Colonic mucosa (tissue), 4 donors: ENCODE measurements around the gene CAPN9. TPM values are rescaled to one million over a fixed set of nuclear protein-coding genes. Genes with fewer than 3 reads are reported as not detected.

Experiments
- DNase-seq: peaks from one replicate; pipeline ENCODE4 v3.0.0-alpha.2; 2020
- H3K27ac ChIP-seq: fragments of 200-600 bp; one replicate; pipeline ENCODE4 v1.8.0; 2021
- H3K27me3 ChIP-seq: fragments of 200-600 bp; one replicate; pipeline ENCODE4 v1.8.0; 2021
- H3K36me3 ChIP-seq: fragments of 200-600 bp; one replicate; pipeline ENCODE4 v1.8.0; 2021
- H3K4me1 ChIP-seq: fragments of 200-600 bp; one replicate; pipeline ENCODE4 v1.8.0; 2021; ENCODE audit warnings: mild to moderate bottlenecking
- H3K4me3 ChIP-seq: fragments of 200-600 bp; one replicate; pipeline ENCODE4 v1.8.0; 2021
- H3K9ac ChIP-seq, 2 donors: one replicate each; pipeline ENCODE4 v1.7.0; 2013; ENCODE audit warnings: control low read depth in 2 of 2, low read depth in 2 of 2, low read length in 2 of 2
- H3K9me3 ChIP-seq: fragments of 200-600 bp; one replicate; pipeline ENCODE4 v1.8.0; 2021
- intact Hi-C: fragments of 100-400 bp; cut with DNase I; formaldehyde crosslinking; loops from one replicate; pipeline ENCODE4 v1.14.1; 2022
- total RNA-seq, 2 donors: library from RNA; stranded (reverse); fragmentation: NEBNext Ultra II Directional in 1 of 2; extraction: Animal tissue kit (Norgen Biotek cat#: 25700) in 1 of 2; gene quantifications; one replicate each; pipeline ENCODE4 v1.2.1, GENCODE V29; 2021
- TF ChIP-seq, protein P1 (sequence below): fragments of 200-600 bp; IDR thresholded peaks from one replicate; pipeline ENCODE4 v1.8.0; 2022; ENCODE audit warnings: antibody characterized with exemption, mild to moderate bottlenecking
- donor health status: healthy.
- donor health status: DM: no; HTN: no; CAD: no.
- donor health status: DM: no; HTN: no; CAD: no.

Gene CAPN9
- total RNA-seq, 2 donors from 2014 or later, result 14.3 to 36.3 TPM

DNA sequence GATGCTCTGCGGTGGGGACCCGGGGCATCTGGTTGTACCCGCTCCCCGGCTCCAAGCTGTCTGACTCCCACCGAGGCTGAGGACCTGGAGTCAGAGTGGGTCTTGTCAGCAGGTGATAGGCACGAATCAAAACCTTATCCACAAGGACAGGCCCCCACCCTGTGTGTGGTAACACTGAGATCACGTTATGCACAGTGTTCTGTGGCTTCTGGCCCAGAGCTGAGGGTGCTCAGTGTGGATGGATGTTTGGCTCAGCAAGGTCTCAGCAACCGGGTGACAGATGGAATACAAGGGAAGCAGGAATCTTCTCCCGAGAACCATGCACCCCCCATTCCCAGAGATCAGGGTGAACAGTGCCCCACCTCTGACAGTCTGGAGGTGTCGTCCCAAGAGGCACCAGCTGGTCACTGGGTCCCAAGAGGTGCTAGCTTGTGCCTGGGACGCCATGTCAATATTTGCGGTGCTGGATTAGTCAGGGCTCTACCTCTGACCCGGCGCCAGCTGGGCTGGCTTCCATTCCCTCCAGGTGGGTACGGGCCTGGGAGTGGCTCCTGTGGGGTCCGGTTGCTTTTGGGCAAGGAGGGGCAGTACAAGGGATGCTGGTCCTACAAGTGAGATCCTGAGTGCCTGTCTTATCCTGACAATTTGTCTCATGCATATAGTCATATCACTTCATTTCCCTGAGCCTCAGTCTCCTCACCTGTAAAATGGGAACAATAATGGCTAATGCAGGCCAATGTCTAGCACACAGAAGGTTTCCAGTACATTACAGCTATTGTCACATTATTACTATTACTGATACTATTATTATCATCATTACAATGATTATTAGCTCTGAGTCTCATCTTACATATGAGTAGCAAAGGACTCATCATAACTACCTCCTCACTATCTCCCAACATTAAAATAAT, 957 bp downstream of the CAPN9 start:
- no peaks in the 10 kb centered on the region for H3K36me3 ChIP-seq
- H3K9me3 ChIP-seq, result no peaks in the 10 kb centered on the region
- H3K9ac ChIP-seq, result peak overlapping the region; percentile 53 to 82
- H3K27me3 ChIP-seq, result no peaks in the 10 kb centered on the region
- peak overlapping the region; percentile 22 for H3K4me3 ChIP-seq
- intact Hi-C loops, result no loop called here
- TF ChIP-seq, protein P1, sequence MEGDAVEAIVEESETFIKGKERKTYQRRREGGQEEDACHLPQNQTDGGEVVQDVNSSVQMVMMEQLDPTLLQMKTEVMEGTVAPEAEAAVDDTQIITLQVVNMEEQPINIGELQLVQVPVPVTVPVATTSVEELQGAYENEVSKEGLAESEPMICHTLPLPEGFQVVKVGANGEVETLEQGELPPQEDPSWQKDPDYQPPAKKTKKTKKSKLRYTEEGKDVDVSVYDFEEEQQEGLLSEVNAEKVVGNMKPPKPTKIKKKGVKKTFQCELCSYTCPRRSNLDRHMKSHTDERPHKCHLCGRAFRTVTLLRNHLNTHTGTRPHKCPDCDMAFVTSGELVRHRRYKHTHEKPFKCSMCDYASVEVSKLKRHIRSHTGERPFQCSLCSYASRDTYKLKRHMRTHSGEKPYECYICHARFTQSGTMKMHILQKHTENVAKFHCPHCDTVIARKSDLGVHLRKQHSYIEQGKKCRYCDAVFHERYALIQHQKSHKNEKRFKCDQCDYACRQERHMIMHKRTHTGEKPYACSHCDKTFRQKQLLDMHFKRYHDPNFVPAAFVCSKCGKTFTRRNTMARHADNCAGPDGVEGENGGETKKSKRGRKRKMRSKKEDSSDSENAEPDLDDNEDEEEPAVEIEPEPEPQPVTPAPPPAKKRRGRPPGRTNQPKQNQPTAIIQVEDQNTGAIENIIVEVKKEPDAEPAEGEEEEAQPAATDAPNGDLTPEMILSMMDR, result no peak
- H3K4me1 ChIP-seq, result peaks cover 4% of the 10 kb centered on the region
- DNase-seq, result peak; percentile 35
- peak overlapping the region; percentile 41 for H3K27ac ChIP-seq

DNA sequence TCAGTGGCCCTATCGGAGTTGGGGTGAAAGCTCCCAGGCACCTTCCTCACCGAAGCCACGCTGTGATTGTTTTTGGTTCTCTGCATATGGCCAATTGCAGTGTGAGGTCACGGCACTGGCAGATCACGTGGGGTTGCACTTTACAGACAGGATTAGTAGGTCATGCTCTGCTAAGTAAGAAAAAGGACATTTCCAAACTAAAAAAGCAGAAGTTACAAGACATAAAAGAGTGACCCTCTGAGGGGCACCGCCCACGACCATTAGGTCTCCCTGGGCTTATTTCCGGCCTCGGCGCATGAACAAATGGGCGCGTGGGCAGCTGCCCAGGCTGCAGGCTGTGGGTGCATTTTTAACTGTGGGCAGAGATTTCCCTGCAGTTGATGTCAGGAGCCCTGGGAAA, 2.0 kb downstream of the CAPN9 start:
- Histone ChIP-seq H3K36me3 (no peaks in the 10 kb centered on the region), H3K9me3 (no peaks in the 10 kb centered on the region), H3K4me3 (no peak overlapping the region), H3K4me1 (peaks cover 8% of the 10 kb centered on the region), H3K27ac (peak overlapping the region; percentile 28), H3K9ac (peak overlapping the region in 1 of 2 donors; percentile 76), H3K27me3 (no peaks in the 10 kb centered on the region)
- intact Hi-C loops, result no loop called here
- no peak for DNase-seq
- TF ChIP-seq, protein P1, result no peak

DNA sequence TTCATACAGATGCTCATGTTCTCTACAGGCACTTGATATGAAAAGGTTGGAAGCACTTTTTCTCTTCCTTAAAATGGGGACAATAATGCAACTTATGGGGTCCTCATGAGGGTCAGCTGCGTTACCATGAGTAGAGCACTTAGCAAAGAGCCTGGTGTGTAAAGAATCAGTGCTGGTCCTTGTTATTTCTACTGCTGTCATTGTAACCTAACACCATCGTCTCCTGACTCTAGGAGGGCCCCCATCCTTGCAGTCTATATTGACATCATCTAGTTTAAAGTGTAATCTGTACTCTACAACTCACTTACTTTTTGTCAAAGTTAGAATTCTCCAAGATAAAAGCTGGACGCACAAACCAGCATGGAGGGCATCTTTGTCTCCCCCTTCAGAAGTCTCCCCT, 2.4 kb downstream of the CAPN9 start:
- Histone ChIP-seq H3K27me3 (no peaks in the 10 kb centered on the region), H3K9me3 (no peaks in the 10 kb centered on the region), H3K9ac (peak overlapping the region in 1 of 2 donors; percentile 76), H3K36me3 (no peaks in the 10 kb centered on the region), H3K4me1 (peaks cover 8% of the 10 kb centered on the region), H3K4me3 (no peak overlapping the region), H3K27ac (peak overlapping the region; percentile 28)
- intact Hi-C loops, result no loop called here
- TF ChIP-seq, protein P1, result no peak
- no peak for DNase-seq

DNA sequence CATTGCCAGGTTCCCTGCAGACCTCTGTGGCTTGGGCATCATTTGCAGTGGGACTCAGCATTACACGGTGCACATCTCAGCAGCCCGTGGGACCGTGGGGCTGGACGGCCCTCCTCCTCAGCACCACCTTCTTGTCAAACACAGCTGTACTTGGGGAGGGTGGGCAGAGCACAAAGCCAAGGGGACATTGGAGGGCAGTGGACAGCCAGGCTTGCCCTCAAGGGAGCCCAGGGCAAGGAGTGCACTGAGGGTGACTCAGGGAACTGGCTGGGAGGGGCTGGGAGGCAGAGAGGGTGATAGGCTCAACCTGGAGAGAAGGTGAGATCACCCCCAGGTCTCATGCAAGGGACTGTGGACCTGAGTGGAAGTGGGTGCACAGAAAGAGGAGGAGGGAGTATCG, 3.4 kb downstream of the CAPN9 start:
- Histone ChIP-seq H3K9ac (peak overlapping the region in 1 of 2 donors; percentile 76), H3K4me3 (no peak overlapping the region), H3K27me3 (no peaks in the 10 kb centered on the region), H3K27ac (peak overlapping the region; percentile 28), H3K36me3 (no peaks in the 10 kb centered on the region), H3K4me1 (peaks cover 8% of the 10 kb centered on the region), H3K9me3 (no peaks in the 10 kb centered on the region)
- DNase-seq, result no peak
- TF ChIP-seq, protein P1, result no peak
- intact Hi-C loops, result no loop called here

DNA sequence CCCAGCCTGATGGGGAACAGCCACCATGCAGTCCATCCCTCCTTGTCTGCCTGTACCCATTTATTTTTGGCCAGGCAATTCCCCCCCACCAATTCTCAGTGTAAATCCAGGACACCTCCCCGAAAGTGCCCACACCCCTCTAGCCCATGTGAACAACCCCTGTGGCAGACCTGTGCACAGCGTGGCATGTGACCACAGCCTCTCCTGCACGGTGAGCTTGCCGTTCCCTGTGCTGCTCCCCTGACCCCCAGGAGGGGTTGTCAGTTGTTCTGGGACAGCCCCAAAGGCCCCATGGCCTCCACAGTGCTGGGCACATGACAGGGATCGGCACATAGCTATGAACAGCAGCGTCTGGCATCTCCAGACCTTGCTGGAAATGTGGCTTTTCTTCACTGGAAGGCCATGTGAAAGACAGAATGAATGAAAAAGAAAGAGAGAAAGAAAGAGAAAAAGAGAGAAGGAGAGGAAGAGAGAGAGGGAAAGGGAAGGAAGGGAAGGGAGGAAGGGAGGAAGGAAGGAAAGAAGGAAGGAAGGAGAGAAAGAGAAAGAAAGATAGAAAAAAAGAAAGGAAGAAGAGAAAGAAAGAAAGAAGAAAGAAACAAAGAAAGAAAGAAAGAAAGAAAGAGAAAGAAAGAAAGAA, 3.9 kb downstream of the CAPN9 start:
- intact Hi-C loops, result no loop called here

More for the DNA sequence above, 3.9 kb downstream of the CAPN9 start:
- peaks cover 8% of the 10 kb centered on the region for H3K4me1 ChIP-seq
- H3K36me3 ChIP-seq, result no peaks in the 10 kb centered on the region
- H3K9ac ChIP-seq, result peak overlapping the region in 1 of 2 donors; percentile 76
- TF ChIP-seq, protein P1, result no peak
- DNase-seq, result no peak
- H3K27ac ChIP-seq, result peak overlapping the region; percentile 28
- H3K27me3 ChIP-seq, result no peaks in the 10 kb centered on the region
- H3K4me3 ChIP-seq, result no peak overlapping the region
- no peaks in the 10 kb centered on the region for H3K9me3 ChIP-seq
